NCI-H510A (cell line): ENCODE measurements around the gene ZNF639.
A peak's percentile ranks its signal among the peaks of the same experiment; 100 is the strongest.

ENCODE experiments used
- DNase-seq: peaks from one replicate; lab custom pipeline; 2025; lab: John Stamatoyannopoulos, UW

Gene ZNF639

GRCh38 chr3:179318876-179319275 is 4.0 kb upstream of the ZNF639 start:
- no peak for DNase-seq

GRCh38 chr3:179321668-179322285 is 1.1 kb upstream of the ZNF639 start:
- DNase-seq = no peak

- DNase-seq = peak; percentile 40
Observed at GRCh38 chr3:179323197-179324110, 623 bp downstream of the ZNF639 start.

GRCh38 chr3:179324270-179324754 is 1.5 kb downstream of the ZNF639 start:
- DNase-seq = no peak

GRCh38 chr3:179330438-179330837 is 7.6 kb downstream of the ZNF639 start:
- DNase-seq = no peak

- no peak for DNase-seq
Observed at GRCh38 chr3:179332240-179332639, 9.4 kb downstream of the ZNF639 start.

GRCh38 chr3:179333084-179333483 is 10.3 kb downstream of the ZNF639 start:
- no peak for DNase-seq

GRCh38 chr3:179336345-179336929 is 13.6 kb downstream of the ZNF639 start:
- DNase-seq = no peak

- DNase-seq = peak; percentile 89
Observed at GRCh38 chr3:179347345-179348194, 24.7 kb downstream of the ZNF639 start, which contains the start of gene MFN1. MFN1 (plus strand) TSS chr3:179347709; CDS start chr3:179348852, 1,143 bp downstream.

- no peak for DNase-seq
Observed at GRCh38 chr3:179348325-179349013, 25.6 kb downstream of the ZNF639 start.

- DNase-seq = no peak
Observed at GRCh38 chr3:179355996-179356395, 33.2 kb downstream of the ZNF639 start.

- no peak for DNase-seq
Observed at GRCh38 chr3:179363332-179363731, 40.5 kb downstream of the ZNF639 start.

- DNase-seq = no peak
Observed at GRCh38 chr3:179369621-179370020, 46.8 kb downstream of the ZNF639 start.

- DNase-seq = no peak
Observed at GRCh38 chr3:179373938-179374337, 51.1 kb downstream of the ZNF639 start.

- DNase-seq = no peak
Observed at GRCh38 chr3:179375091-179375999, 52.5 kb downstream of the ZNF639 start.

GRCh38 chr3:179376474-179376873 is 53.6 kb downstream of the ZNF639 start:
- no peak for DNase-seq
